Lung (tissue), 12 donors: ENCODE measurements around the gene LTBP2. TPM values are rescaled to one million over a fixed set of nuclear protein-coding genes. Genes with fewer than 3 reads are reported as not detected.

Experiments
- ATAC-seq: fragments of 200-7000 bp; cut with Tn5 transposase; one replicate; pipeline ENCODE4 v1.9.1; 2020; ENCODE audit warnings: moderate number of reproducible peaks; ENCODE audit not compliant: insufficient read depth, low FRiP score
- DNase-seq, 3 donors: peaks; one replicate each; pipeline ENCODE4 v3.0.0-alpha.2; 2013 to 2017
- H3K27ac ChIP-seq, 2 donors: one replicate each; pipeline ENCODE4 v1.5.1; 2013; ENCODE audit warnings: mild to moderate bottlenecking in 2 of 2, moderate library complexity in 2 of 2, control low read depth in 1 of 2, inconsistent platforms in 1 of 2, low read depth in 1 of 2, low read length in 1 of 2
- H3K27me3 ChIP-seq, 3 donors: one replicate each; pipeline ENCODE4 v1.5.1; 2013; ENCODE audit warnings: low read length in 2 of 3; ENCODE audit not compliant: control insufficient read depth in 3 of 3, insufficient read depth in 3 of 3
- H3K36me3 ChIP-seq, 4 donors: one replicate each; pipeline ENCODE4 v1.5.1; 2013; ENCODE audit warnings: low read length in 4 of 4, mild to moderate bottlenecking in 1 of 4, moderate library complexity in 1 of 4; ENCODE audit not compliant: control insufficient read depth in 4 of 4, insufficient read depth in 4 of 4
- H3K4me1 ChIP-seq, 5 donors: one replicate each; pipeline ENCODE4 v1.5.1; 2013; ENCODE audit warnings: low read length in 5 of 5, mild to moderate bottlenecking in 2 of 5, moderate library complexity in 1 of 5; ENCODE audit not compliant: control insufficient read depth in 5 of 5, insufficient read depth in 5 of 5
- H3K4me3 ChIP-seq: one replicate; pipeline ENCODE4 v1.5.1; 2013; ENCODE audit warnings: mild to moderate bottlenecking, control low read depth, moderate library complexity
- H3K9ac ChIP-seq, 2 donors: one replicate each; pipeline ENCODE4 v1.5.1; 2013; ENCODE audit warnings: low read length in 2 of 2, control low read depth in 1 of 2; ENCODE audit not compliant: insufficient read depth in 1 of 2
- H3K9me3 ChIP-seq, 4 donors: one replicate each; pipeline ENCODE4 v1.5.1; 2013; ENCODE audit warnings: low read length in 3 of 4, mild to moderate bottlenecking in 1 of 4, moderate library complexity in 1 of 4; ENCODE audit not compliant: control insufficient read depth in 4 of 4, insufficient read depth in 3 of 4
- CTCF ChIP-seq: IDR thresholded peaks from 2 replicates; pipeline ENCODE4 v1.5.1; 2012; ENCODE audit warnings: mild to moderate bottlenecking; ENCODE audit errors: control extremely low read depth, extremely low read depth
- WGBS, 2 donors: extraction: QIAGEN DNeasy Blood & Tissue Kit; methylation state at CpG; one replicate each; pipeline ENCODE4 v1.1.7; 2013; 5-methylcytosine and 5-hydroxymethylcytosine counted together
- polyA plus RNA-seq, 2 donors: library from polyadenylated mRNA; stranded (reverse); fragments of 200-250 nt; gene quantifications; one replicate each; pipeline ENCODE4 v1.2.1, GENCODE V29; 2013
- total RNA-seq, 2 donors: library from RNA; depleted of rRNA in 1 of 2; stranded (reverse); fragments of >200 nt in 1 of 2; gene quantifications; one replicate each; pipeline ENCODE4 v1.2.1, GENCODE V29; 2014 to 2021
- donor health status: control.
- donor health status: control.
- donor health status: Bipolar disorder and iron deficiency.
- donor health status: healthy.
- donor health status: DM: yes; HTN: yes; CAD: no.

The LTBP2 gene
- total and polyA plus RNA-seq, 4 donors = 13.2 to 78.4 (median 25.8) TPM

GRCh38 chr14:74594029-74594428 lies 18.0 kb downstream of the LTBP2 start:
- DNase-seq = no peak
- peaks cover 28 to 67% (median 38%) of the 10 kb centered on the region in 5 donors for H3K4me1 ChIP-seq
- no peak for ATAC-seq
- no peak for TF ChIP-seq CTCF
- no peak overlapping the region for H3K9ac ChIP-seq
- no peaks in the 10 kb centered on the region for H3K9me3 ChIP-seq
- H3K27me3 ChIP-seq = no peaks in the 10 kb centered on the region
- no peaks in the 10 kb centered on the region for H3K36me3 ChIP-seq
- H3K27ac ChIP-seq = peak overlapping the region in 1 of 2 donors; percentile 80
- WGBS, 2 donors = 75 to 76% methylated on average over 7 of the region's 7 CpGs
- no peak overlapping the region for H3K4me3 ChIP-seq

DNA sequence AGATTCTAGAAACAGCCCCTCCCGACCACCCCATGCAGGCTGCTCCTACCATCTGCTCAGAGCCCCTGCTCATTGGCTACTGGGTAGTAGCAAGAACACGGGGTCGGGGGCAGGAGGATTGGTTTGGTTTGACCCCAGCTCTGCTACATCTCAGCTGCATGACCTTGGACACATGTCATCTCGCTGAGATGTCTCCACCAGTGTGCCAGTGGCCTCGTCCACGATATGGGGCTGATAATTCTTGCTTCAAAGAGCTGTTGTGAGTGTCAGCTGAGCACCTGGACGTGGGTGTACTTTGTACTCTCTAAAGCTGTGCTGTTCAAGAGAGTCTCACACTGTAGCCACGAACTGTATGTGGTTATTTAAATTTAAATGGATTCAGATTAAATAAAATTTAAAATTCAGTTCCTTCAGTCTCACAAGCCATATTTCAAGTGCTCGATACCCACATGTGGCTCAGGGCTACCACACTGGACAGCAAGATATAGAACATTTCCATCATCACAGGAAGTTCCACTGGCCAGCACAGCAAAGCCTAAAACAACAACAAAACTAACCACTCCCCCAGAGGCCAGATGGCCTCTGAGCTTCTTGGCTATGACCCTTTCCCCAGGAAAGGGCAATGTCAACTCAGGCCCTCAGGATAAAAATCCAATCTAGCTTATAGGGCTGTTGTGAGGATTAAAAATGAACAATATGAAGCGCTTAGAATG lies 18.6 kb downstream of the LTBP2 start:
- no peak for ATAC-seq
- H3K36me3 ChIP-seq = no peaks in the 10 kb centered on the region
- 69 to 71% methylated on average over 10 of the region's 10 CpGs for WGBS, 2 donors
- no peak for TF ChIP-seq CTCF
- H3K9ac ChIP-seq = peak overlapping the region in 1 of 2 donors; percentile 49
- no peak overlapping the region for H3K4me3 ChIP-seq
- no peaks in the 10 kb centered on the region for H3K9me3 ChIP-seq
- peak in 1 of 3 donors; percentile 39 for DNase-seq
- peaks cover 28 to 61% (median 35%) of the 10 kb centered on the region in 5 donors for H3K4me1 ChIP-seq
- H3K27ac ChIP-seq = peak overlapping the region; percentile 11 to 80
- no peaks in the 10 kb centered on the region for H3K27me3 ChIP-seq

DNA sequence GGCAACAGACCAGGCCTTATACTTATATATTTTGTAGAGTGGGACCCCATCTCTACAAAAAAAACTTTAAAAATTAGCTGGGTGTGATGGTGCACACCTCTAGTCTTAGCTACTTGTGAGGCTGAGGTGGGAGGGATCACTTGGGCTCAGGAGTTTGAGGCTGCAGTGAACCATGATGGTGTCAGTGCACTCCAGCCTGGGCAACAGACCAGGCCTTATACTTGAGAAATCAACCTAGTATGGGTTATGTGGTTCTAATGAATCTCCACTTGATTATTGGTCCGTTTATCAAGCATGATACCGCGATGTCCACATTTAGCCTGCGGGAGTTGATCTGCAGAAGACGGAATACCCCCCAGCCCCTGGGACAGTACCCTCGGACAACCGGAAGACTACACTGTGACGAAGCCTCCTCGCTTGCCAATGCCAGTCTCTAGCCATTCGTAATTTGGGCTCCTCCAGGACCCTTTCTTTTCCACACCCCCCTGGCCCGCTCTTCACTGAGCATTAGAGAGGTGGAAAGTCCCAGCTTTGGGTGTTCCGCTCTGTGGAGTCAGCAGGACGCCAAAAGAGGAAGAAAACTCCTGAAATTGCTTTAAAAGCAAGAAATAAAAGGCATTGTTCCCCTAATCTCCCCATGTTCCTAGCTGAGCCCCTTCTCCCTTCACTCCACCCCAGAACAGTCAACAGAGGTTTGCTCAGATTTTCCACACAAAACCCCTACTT lies 19.4 kb downstream of the LTBP2 start:
- WGBS, 2 donors = 79 to 88% methylated on average over 13 of the region's 13 CpGs
- Histone ChIP-seq H3K27me3 (no peaks in the 10 kb centered on the region), H3K36me3 (no peaks in the 10 kb centered on the region), H3K4me3 (no peak overlapping the region), H3K9ac (no peak overlapping the region), H3K4me1 (peaks cover 28 to 56% (median 35%) of the 10 kb centered on the region in 5 donors), H3K27ac (peak overlapping the region; percentile 50 to 73), H3K9me3 (no peaks in the 10 kb centered on the region)
- DNase-seq (no peak), ATAC-seq (no peak)
- TF ChIP-seq CTCF = no peak
